IMR-90 (cell line): Measurements from ENCODE around the gene PHF19. TPM values are rescaled to one million over a fixed set of nuclear protein-coding genes. Genes with fewer than 3 reads are reported as not detected.

ENCODE experiments used
- CTCF ChIP-seq: conservative IDR thresholded peaks from 2 replicates; pipeline ENCODE4 v1.5.1; 2012; ENCODE audit warnings: mild to moderate bottlenecking, low read depth, low read length, improper control_type of control experiment
- MAFK ChIP-seq: IDR thresholded peaks from 2 replicates; pipeline ENCODE4 v1.6.1; 2012; ENCODE audit warnings: low read depth, low read length, improper control_type of control experiment
- RAD21 ChIP-seq: IDR thresholded peaks from 2 replicates; pipeline ENCODE4 v1.6.1; 2012; ENCODE audit warnings: low read length, improper control_type of control experiment
- polyA plus RNA-seq, 3 experiments: library from polyadenylated mRNA; depleted of rRNA; stranded (reverse); fragments of >200 nt; gene quantifications; 2 replicates each; pipeline ENCODE4 v1.2.3, GENCODE V29; 2012; ENCODE audit warnings: low replicate concordance in 1 of 3
- total RNA-seq: library from RNA; depleted of rRNA; stranded (reverse); fragments of >200 nt; gene quantifications from 2 replicates; pipeline ENCODE4 v1.2.3, GENCODE V29; 2012

Gene PHF19
- total and polyA plus RNA-seq, 2 of the 4 experiments (the other 2 are of a cell fraction), result 37.6 to 55.6 TPM

- TF ChIP-seq CTCF (no peak), MAFK (no peak), RAD21 (no peak)
Observed at GRCh38 chr9:120875954-120876841, 790 bp downstream of the PHF19 start (continued).
